Right ventricle myocardium superior (tissue), 1 donor: Measurements from ENCODE around the gene LIX1L. TPM values are rescaled to one million over a fixed set of nuclear protein-coding genes. Genes with fewer than 3 reads are reported as not detected.
A peak's percentile ranks its signal among the peaks of the same experiment; 100 is the strongest.

Source experiments
- ATAC-seq: fragments of 200-7000 bp; cut with Tn5 transposase; one replicate; pipeline ENCODE4 v1.9.1; 2020; ENCODE audit warnings: mild to moderate bottlenecking; ENCODE audit not compliant: poor library complexity
- DNase-seq: peaks from one replicate; pipeline ENCODE4 v3.0.0-alpha.2; 2020
- intact Hi-C: fragments of 100-400 bp; cut with DNase I; formaldehyde crosslinking; loops from one replicate; pipeline ENCODE4 v1.11.2; 2022
- total RNA-seq: library from RNA; stranded (reverse); fragmentation: NEBNext Ultra II Directional; extraction: Animal tissue kit (Norgen Biotek cat#: 25700); gene quantifications from one replicate; pipeline ENCODE4 v1.2.1, GENCODE V29; 2021
- donor health status: DM: no; HTN: yes; CAD: no; lungs with severe emphysema.

LIX1L gene
- total RNA-seq, 1 donor from 2014 or later = 22.9 TPM

DNA sequence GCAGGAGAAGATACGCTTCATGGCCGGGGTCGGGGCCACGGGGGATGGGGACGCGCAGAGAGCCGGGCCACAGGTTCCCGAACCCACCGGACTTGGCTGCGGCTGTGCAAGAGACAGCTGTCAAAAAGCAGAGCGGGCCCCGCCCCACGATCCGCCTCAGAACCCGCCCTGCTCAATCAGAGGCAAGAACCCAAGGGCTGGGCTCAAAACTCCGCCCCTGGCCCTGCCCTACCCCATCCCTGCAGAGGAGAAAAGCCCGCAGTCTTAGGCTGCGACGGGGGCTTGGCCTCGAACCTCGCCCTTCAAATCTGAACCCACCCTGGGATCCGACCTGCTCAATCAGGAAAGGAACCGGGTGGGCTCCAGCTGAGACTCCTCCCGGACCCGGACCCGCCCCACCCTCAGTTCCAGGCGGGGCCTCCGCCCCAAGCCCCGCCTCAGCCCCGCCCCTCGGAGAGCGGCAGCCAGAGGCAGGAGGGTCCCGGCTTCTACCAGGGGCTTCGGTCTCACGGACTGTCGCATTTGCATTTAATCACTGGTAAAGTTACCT is 72.0 kb downstream of the LIX1L start, which contains the start of gene ANKRD35:
ANKRD35 (minus strand) TSS at position 129 of the 550 bp plus-strand sequence; CDS start at position 21, 108 bp downstream.
- intact Hi-C loops = no loop called here
- peak; percentile 98 for ATAC-seq

DNA sequence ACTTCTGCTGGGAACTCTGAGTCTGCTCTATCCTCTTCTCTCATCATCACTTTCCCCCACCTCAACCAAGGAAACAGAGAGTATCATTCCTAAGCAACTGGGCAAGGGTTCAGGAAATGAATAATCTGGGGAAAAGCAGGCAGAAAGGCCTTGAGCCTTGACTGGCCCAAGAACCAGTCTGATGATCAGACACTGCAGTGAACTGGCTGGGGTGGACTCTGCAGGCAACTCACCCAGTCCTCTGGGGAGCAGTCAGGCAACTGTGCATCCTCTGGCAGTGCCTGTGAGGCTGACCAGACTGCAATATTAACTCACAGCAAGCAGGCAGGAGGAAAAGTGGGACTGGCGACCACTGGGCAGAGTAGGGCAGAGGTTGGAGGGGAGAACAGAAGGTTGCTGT is 73.1 kb downstream of the LIX1L start:
- ATAC-seq = no peak
- intact Hi-C loops = no loop called here
- DNase-seq = no peak

More for the DNA sequence above, 72.0 kb downstream of the LIX1L start, which contains the start of gene ANKRD35:
- peak; percentile 94 for DNase-seq

Other genes starting within 250 kb of the LIX1L start
- not detected for gene CD160, start 238.5 kb downstream of the LIX1L start, total RNA-seq
- gene RNF115, start 133.9 kb downstream of the LIX1L start, total RNA-seq = 46.5 TPM
- gene POLR3C, start 133.8 kb downstream of the LIX1L start, total RNA-seq = 12.2 TPM
- 2.9 TPM for gene NUDT17, start 112.4 kb downstream of the LIX1L start, total RNA-seq
- gene PIAS3, start 98.9 kb downstream of the LIX1L start, total RNA-seq = 13.2 TPM
- gene ANKRD35, start 72.2 kb downstream of the LIX1L start, total RNA-seq = 1.1 TPM
- gene ITGA10, start 48.0 kb downstream of the LIX1L start, total RNA-seq = 1.0 TPM
- gene PEX11B, start 39.3 kb downstream of the LIX1L start, total RNA-seq = 22.3 TPM
- gene RBM8A, start 30.5 kb downstream of the LIX1L start, total RNA-seq = 57.9 TPM
- gene ANKRD34A, start 6.6 kb upstream of the LIX1L start, total RNA-seq = 0.59 TPM
- 49.2 TPM for gene POLR3GL, start 6.7 kb upstream of the LIX1L start, total RNA-seq
- gene TXNIP, start 38.6 kb upstream of the LIX1L start, total RNA-seq = 980 TPM
- gene HJV, start 63.7 kb upstream of the LIX1L start, total RNA-seq = 88.1 TPM
- 0.62 TPM for gene NBPF10, start 186.8 kb upstream of the LIX1L start, total RNA-seq